RWPE1 (cell line): Measurements from ENCODE around the gene FAM131C.
"Not testable (repeated sequence)": the region's sequence is repeated elsewhere in the genome, so short reads cannot be mapped to it uniquely, and the experiment has no call there.

Source experiments
- CTCF ChIA-PET: fragments of 350-600 bp; sonication (Branson Sonifier 250); formaldehyde crosslinking; extraction: SDS; loops from one replicate; lab custom pipeline; 2021; lab: Yijun Ruan, JAX
- POLR2A ChIA-PET: fragments of 400-600 bp; formaldehyde crosslinking; extraction: SDS; loops from one replicate; lab custom pipeline; 2020; ENCODE audit warnings: antibody characterized with exemption; ENCODE audit not compliant: low non-redundant PET; lab: Yijun Ruan, JAX
- DNase-seq: peaks from one replicate; pipeline ENCODE4 v3.0.0; 2012; ENCODE audit warnings: low spot score
- H3K27ac ChIP-seq: fragments of 450-650 bp; 2 replicates; pipeline ENCODE4 v1.5.1; 2017
- CTCF ChIP-seq: fragments of 450-650 bp; conservative IDR thresholded peaks from 2 replicates; pipeline ENCODE4 v1.5.1; 2017; ENCODE audit warnings: low read depth, mild to moderate bottlenecking

FAM131C gene

GRCh38 chr1:16064536-16065268 is 8.7 kb downstream of the FAM131C start:
- ChIA-PET POLR2A (no interaction called here), CTCF (interaction anchor here (0.6 to 1.4 kb wide), 4 partner anchors 8 to 502 kb away, joined by 3 read pairs; partner anchors contain the start of gene FAM131C)
- DNase-seq, result no peak
- no peak overlapping the region for H3K27ac ChIP-seq
- TF ChIP-seq CTCF, result no peak

- CTCF ChIA-PET, result interaction anchor here (0.6 to 0.9 kb wide), 2 partner anchors 9 to 34 kb away, joined by 3 read pairs; partner anchors contain the start of gene FAM131C
- no peak for DNase-seq
These were observed 9.5 kb downstream of the FAM131C start for GRCh38 chr1:16063921-16064320.

GRCh38 chr1:16063226-16063829 is 10.1 kb downstream of the FAM131C start:
- ChIA-PET CTCF (interaction anchor here (0.6 kb wide), 1 partner anchor 35 kb away, joined by 3 read pairs; no protein-coding TSS in a partner anchor), POLR2A (no interaction called here)
- no peak for TF ChIP-seq CTCF
- no peak for DNase-seq
- H3K27ac ChIP-seq, result no peak overlapping the region

More at GRCh38 chr1:16063921-16064320, 9.5 kb downstream of the FAM131C start:
- POLR2A ChIA-PET, result no interaction called here
- no peak for TF ChIP-seq CTCF
- no peak overlapping the region for H3K27ac ChIP-seq

- DNase-seq, H3K27ac ChIP-seq, POLR2A ChIA-PET: not testable (repeated sequence)
- CTCF ChIA-PET, result interaction anchor here (0.6 kb wide), 1 partner anchor 10 kb away, joined by 3 read pairs; no protein-coding TSS in a partner anchor
These were observed 10.8 kb downstream of the FAM131C start for GRCh38 chr1:16062687-16063075.

GRCh38 chr1:16061989-16062686 is 11.3 kb downstream of the FAM131C start:
- DNase-seq, H3K27ac ChIP-seq, POLR2A ChIA-PET: not testable (repeated sequence)
- CTCF ChIA-PET, result interaction anchor here (0.6 kb wide), 1 partner anchor 10 kb away, joined by 3 read pairs; no protein-coding TSS in a partner anchor

- no peak for DNase-seq
- POLR2A ChIA-PET, result no interaction called here
These were observed 12.2 kb downstream of the FAM131C start for GRCh38 chr1:16061266-16061665.

GRCh38 chr1:16058394-16059120 is 14.9 kb downstream of the FAM131C start:
- H3K27ac ChIP-seq, POLR2A ChIA-PET, CTCF ChIA-PET, DNase-seq: not testable (repeated sequence)

More at GRCh38 chr1:16061266-16061665, 12.2 kb downstream of the FAM131C start:
- CTCF ChIA-PET, result no interaction called here
- H3K27ac ChIP-seq, result no peak overlapping the region
- no peak for TF ChIP-seq CTCF

GRCh38 chr1:16057314-16057915 is 16.0 kb downstream of the FAM131C start:
- DNase-seq, POLR2A ChIA-PET: not testable (repeated sequence)
- CTCF ChIA-PET, result interaction anchor here (0.6 kb wide), 1 partner anchor 134 kb away, joined by 3 read pairs; no protein-coding TSS in a partner anchor

GRCh38 chr1:16056521-16056912 is 16.9 kb downstream of the FAM131C start:
- POLR2A ChIA-PET, H3K27ac ChIP-seq, DNase-seq: not testable (repeated sequence)
- CTCF ChIA-PET, result interaction anchor here (0.6 to 0.7 kb wide), 6 partner anchors 10 to 121 kb away, joined by 3 to 7 read pairs (median 3); no protein-coding TSS in a partner anchor

More at GRCh38 chr1:16057314-16057915, 16.0 kb downstream of the FAM131C start:
- H3K27ac ChIP-seq, result not testable (repeated sequence)
